MM.1S (cell line): ENCODE measurements around the gene EME2.

Source experiments
- DNase-seq: peaks from one replicate; pipeline ENCODE4 v3.0.0-alpha.2; 2015
- H2AFZ ChIP-seq: fragments of 300-600 bp; sonication (generic); 2 replicates; pipeline ENCODE4 v1.6.0; 2016; ENCODE audit warnings: antibody characterized with exemption, low read length
- H3F3A ChIP-seq: fragments of 300-600 bp; sonication (generic); 2 replicates; pipeline ENCODE4 v1.6.1; 2016; ENCODE audit warnings: mild to moderate bottlenecking, antibody characterized with exemption, low read length, moderate library complexity, mixed read lengths; ENCODE audit not compliant: insufficient read depth
- H3K27ac ChIP-seq: fragments of 300-600 bp; sonication (generic); 2 replicates; pipeline ENCODE4 v1.5.1; 2016; ENCODE audit warnings: mild to moderate bottlenecking, low read length
- H3K27me3 ChIP-seq: fragments of 300-600 bp; sonication (generic); replicated peaks from 2 replicates; pipeline ENCODE4 v1.6.0; 2016; ENCODE audit warnings: low read length; ENCODE audit not compliant: insufficient read depth
- H3K36me3 ChIP-seq: fragments of 300-600 bp; sonication (generic); replicated peaks from 2 replicates; pipeline ENCODE4 v1.6.1; 2016; ENCODE audit warnings: mild to moderate bottlenecking, low read length, mixed read lengths; ENCODE audit not compliant: insufficient read depth
- H3K4me1 ChIP-seq: fragments of 300-600 bp; sonication (generic); 2 replicates; pipeline ENCODE4 v1.6.1; 2016; ENCODE audit warnings: low read length, mixed read lengths
- H3K4me2 ChIP-seq: fragments of 300-600 bp; sonication (generic); 2 replicates; pipeline ENCODE4 v1.6.0; 2016; ENCODE audit warnings: low read depth, low read length
- H3K4me3 ChIP-seq: fragments of 300-600 bp; sonication (generic); 2 replicates; pipeline ENCODE4 v1.5.1; 2016; ENCODE audit warnings: low read length, mixed read lengths
- H3K79me2 ChIP-seq: fragments of 300-600 bp; sonication (generic); 2 replicates; pipeline ENCODE4 v1.6.1; 2016; ENCODE audit warnings: mixed run types, low read length, mixed read lengths
- H3K9ac ChIP-seq: fragments of 300-600 bp; sonication (generic); 2 replicates; pipeline ENCODE4 v1.6.1; 2016; ENCODE audit warnings: low read length, mixed read lengths
- H3K9me2 ChIP-seq: fragments of 300-600 bp; sonication (generic); replicated peaks from 2 replicates; pipeline ENCODE4 v1.6.1; 2016; ENCODE audit warnings: mild to moderate bottlenecking, low read length, mixed read lengths; ENCODE audit not compliant: insufficient read depth
- H3K9me3 ChIP-seq: fragments of 300-600 bp; sonication (generic); replicated peaks from 2 replicates; pipeline ENCODE4 v1.6.1; 2016; ENCODE audit warnings: mild to moderate bottlenecking, low read length, mixed read lengths; ENCODE audit not compliant: insufficient read depth
- H4K20me1 ChIP-seq: fragments of 300-600 bp; sonication (generic); 2 replicates; pipeline ENCODE4 v1.6.1; 2016; ENCODE audit warnings: mild to moderate bottlenecking, low read length, moderate library complexity, mixed read lengths; ENCODE audit not compliant: insufficient read depth
- CTCF ChIP-seq: fragments of 300-600 bp; sonication (generic); IDR thresholded peaks from 2 replicates; pipeline ENCODE4 v1.5.1; 2016; ENCODE audit warnings: antibody characterized with exemption, low read length, mixed read lengths
- EZH2 ChIP-seq: fragments of 300-600 bp; sonication (generic); optimal IDR thresholded peaks from 2 replicates; pipeline ENCODE3; 2017; ENCODE audit warnings: low read depth, mild to moderate bottlenecking, antibody characterized with exemption, low read length, mixed read lengths
- EZH2phosphoT487 ChIP-seq: fragments of 300-600 bp; sonication (generic); IDR thresholded peaks from 2 replicates; pipeline ENCODE4 v1.6.1; 2018; ENCODE audit warnings: antibody characterized with exemption, low read length

The EME2 gene

GRCh38 chr16:1786242-1787055, 13.8 kb downstream of the EME2 start:
- Histone ChIP-seq H3K27ac (no peak overlapping the region), H3K27me3 (no peaks in the 10 kb centered on the region), H3K4me3 (no peak overlapping the region), H3K9ac (no peak overlapping the region), H2AFZ (no peak overlapping the region), H4K20me1 (no peaks in the 10 kb centered on the region), H3K79me2 (peaks cover 53% of the 10 kb centered on the region), H3K9me3 (no peaks in the 10 kb centered on the region), H3K4me2 (no peak overlapping the region), H3K4me1 (peaks cover under 1% of the 10 kb centered on the region; the same call in 1 of the 2 replicates), H3K9me2 (no peaks in the 10 kb centered on the region), H3K36me3 (no peaks in the 10 kb centered on the region), H3F3A (peaks cover 5% of the 10 kb centered on the region; the same call in 1 of the 2 replicates)
- TF ChIP-seq CTCF: no peak
- no peak for TF ChIP-seq EZH2
- TF ChIP-seq EZH2phosphoT487: no peak
- no peak for DNase-seq

- TF ChIP-seq EZH2phosphoT487: no peak
- no peak for TF ChIP-seq EZH2
- TF ChIP-seq CTCF: no peak
- Histone ChIP-seq H3F3A (no peaks in the 10 kb centered on the region), H3K27me3 (no peaks in the 10 kb centered on the region), H3K27ac (no peak overlapping the region), H3K9me2 (no peaks in the 10 kb centered on the region), H2AFZ (no peak overlapping the region), H3K9me3 (no peaks in the 10 kb centered on the region), H3K9ac (no peak overlapping the region), H3K79me2 (peaks cover 48% of the 10 kb centered on the region), H3K4me3 (no peak overlapping the region), H3K4me1 (no peaks in the 10 kb centered on the region), H4K20me1 (no peaks in the 10 kb centered on the region), H3K4me2 (no peak overlapping the region), H3K36me3 (no peaks in the 10 kb centered on the region)
- DNase-seq: no peak
Measured at GRCh38 chr16:1787056-1787321, 14.4 kb downstream of the EME2 start.

GRCh38 chr16:1787322-1788094, 14.9 kb downstream of the EME2 start:
- no peaks in the 10 kb centered on the region for H3K9me2 ChIP-seq
- no peak overlapping the region for H2AFZ ChIP-seq
- H3K79me2 ChIP-seq: peaks cover 48% of the 10 kb centered on the region
- no peak for DNase-seq
- H3K4me2 ChIP-seq: no peak overlapping the region
- no peaks in the 10 kb centered on the region for H3K9me3 ChIP-seq
- TF ChIP-seq EZH2phosphoT487 (no peak), EZH2 (no peak), CTCF (no peak)
- no peaks in the 10 kb centered on the region for H3K36me3 ChIP-seq
- no peak overlapping the region for H3K9ac ChIP-seq
- H4K20me1 ChIP-seq: no peaks in the 10 kb centered on the region
- H3K27ac ChIP-seq: no peak overlapping the region
- H3K27me3 ChIP-seq: no peaks in the 10 kb centered on the region
- no peaks in the 10 kb centered on the region for H3F3A ChIP-seq
- no peaks in the 10 kb centered on the region for H3K4me1 ChIP-seq
- no peak overlapping the region for H3K4me3 ChIP-seq
